HG03196 (cell line): ENCODE measurements around the gene OR6C4.
"Not testable (repeated sequence)": the region's sequence is repeated elsewhere in the genome, so short reads cannot be mapped to it uniquely, and the experiment has no call there.

ENCODE experiments used
- ATAC-seq: cut with Tn5 transposase; IDR thresholded peaks from one replicate; pipeline ENCODE4 v1.9.1; 2021; ENCODE audit not compliant: unreplicated experiment

OR6C4 gene

GRCh38 chr12:55549302-55549701 is at the start of gene OR6C4:
Gene OR6C4, plus strand, starts transcription at chr12:55549602. Its CDS starts 1,625 bp downstream, at chr12:55551227.
- no peak for ATAC-seq

- no peak for ATAC-seq
Measured at GRCh38 chr12:55499810-55500252, 49.6 kb upstream of the OR6C4 start.

- no peak for ATAC-seq
Measured at GRCh38 chr12:55501601-55502000, 47.8 kb upstream of the OR6C4 start.

GRCh38 chr12:55515696-55516095 is 33.7 kb upstream of the OR6C4 start:
- ATAC-seq, result no peak

GRCh38 chr12:55516391-55516790 is 33.0 kb upstream of the OR6C4 start:
- ATAC-seq, result no peak

- ATAC-seq, result not testable (repeated sequence)
Measured at GRCh38 chr12:55548235-55548634, 1.2 kb upstream of the OR6C4 start.

- no peak for ATAC-seq
Measured at GRCh38 chr12:55548756-55549155, 646 bp upstream of the OR6C4 start.

- no peak for ATAC-seq
Measured at GRCh38 chr12:55554296-55554695, 4.9 kb downstream of the OR6C4 start.

- ATAC-seq, result not testable (repeated sequence)
Measured at GRCh38 chr12:55570060-55570459, 20.7 kb downstream of the OR6C4 start.

- not testable (repeated sequence) for ATAC-seq
Measured at GRCh38 chr12:55570689-55571088, 21.3 kb downstream of the OR6C4 start.

GRCh38 chr12:55572168-55572567 is 22.8 kb downstream of the OR6C4 start, which contains the start of gene OR2AP1:
Gene OR2AP1, plus strand, starts transcription at chr12:55572468. Its CDS starts 1,947 bp downstream, at chr12:55574415.
- no peak for ATAC-seq

GRCh38 chr12:55582066-55582465 is 32.7 kb downstream of the OR6C4 start:
- no peak for ATAC-seq

GRCh38 chr12:55585817-55586216 is 36.4 kb downstream of the OR6C4 start:
- ATAC-seq, result no peak

- ATAC-seq, result not testable (repeated sequence)
Measured at GRCh38 chr12:55590152-55590551, 40.8 kb downstream of the OR6C4 start.
